H1 (cell line): ENCODE measurements around the gene KPNA4. TPM values are rescaled to one million over a fixed set of nuclear protein-coding genes. Genes with fewer than 3 reads are reported as not detected.

Source experiments
- CTCF ChIA-PET: fragments of 300-600 bp; sonication (Branson Sonifier 250); formaldehyde crosslinking; loops from one replicate; lab custom pipeline; 2021; ENCODE audit not compliant: partially characterized antibody; lab: Charles Lee
- POLR2A ChIA-PET: fragments of 300-600 bp; sonication (Branson Sonifier 250); formaldehyde crosslinking; loops from one replicate; lab custom pipeline; 2021; ENCODE audit warnings: inconsistent platforms; ENCODE audit not compliant: partially characterized antibody; lab: Charles Lee
- DNase-seq, 2 experiments: peaks; one replicate each; pipeline versions ENCODE4 v3.0.0 to v3.0.0-alpha.2; 2010 to 2022; ENCODE audit warnings: low spot score in 2 of 2, low read depth in 1 of 2, mixed read lengths in 1 of 2
- FAIRE-seq: peaks from 2 replicates; lab custom pipeline; 2011; peaks lifted over from hg19 to GRCh38; lab: Jason Lieb, UNC
- H2AFZ ChIP-seq: 2 replicates; pipeline ENCODE4 v1.8.1; 2012; ENCODE audit warnings: low read length, inconsistent platforms
- H2AK5ac ChIP-seq: 2 replicates; pipeline ENCODE4 v1.6.1; 2013; ENCODE audit warnings: low read depth, low read length
- H2BK120ac ChIP-seq: replicated peaks from 2 replicates; pipeline ENCODE3; 2013; ENCODE audit warnings: low read depth, low read length, inconsistent platforms
- H2BK12ac ChIP-seq: 2 replicates; pipeline ENCODE4 v1.6.1; 2013; ENCODE audit warnings: low read depth, low read length
- H2BK15ac ChIP-seq: 2 replicates; pipeline ENCODE4 v1.6.1; 2013; ENCODE audit warnings: low read length
- H2BK20ac ChIP-seq: 2 replicates; pipeline ENCODE4 v1.6.1; 2013; ENCODE audit warnings: low read length
- H2BK5ac ChIP-seq: 2 replicates; pipeline ENCODE4 v1.6.1; 2013; ENCODE audit warnings: low read depth, low read length
- H3K14ac ChIP-seq: 2 replicates; pipeline ENCODE4 v1.6.1; 2013; ENCODE audit warnings: inconsistent platforms; ENCODE audit not compliant: insufficient read length
- H3K18ac ChIP-seq: 2 replicates; pipeline ENCODE4 v1.6.1; 2013; ENCODE audit warnings: low read length; ENCODE audit errors: extremely low read depth
- H3K23ac ChIP-seq: 2 replicates; pipeline ENCODE4 v1.6.1; 2013; ENCODE audit warnings: inconsistent platforms; ENCODE audit not compliant: insufficient read length
- H3K23me2 ChIP-seq: 2 replicates; pipeline ENCODE4 v1.6.1; 2013; ENCODE audit warnings: low read depth, low read length
- H3K27ac ChIP-seq: 2 replicates; pipeline ENCODE4 v1.6.1; 2011; ENCODE audit warnings: low read depth, low read length, inconsistent platforms
- H3K27me3 ChIP-seq, 4 experiments: replicated peaks in 1 of 4; 1 replicate in 1 of 4; 2 replicates in 3 of 4; pipeline versions ENCODE4 v1.6.1 to v1.8.1; 2011 to 2013; ENCODE audit warnings: low read length in 3 of 4, mild to moderate bottlenecking in 3 of 4, inconsistent platforms in 2 of 4, mixed read lengths in 2 of 4, moderate library complexity in 1 of 4; ENCODE audit not compliant: control insufficient read depth in 3 of 4, insufficient read depth in 3 of 4; ENCODE audit errors: extremely low read depth in 1 of 4
- H3K36me3 ChIP-seq, 4 experiments: 2 replicates each; pipeline versions ENCODE4 v1.6.1 to v1.8.1; 2011 to 2013; ENCODE audit warnings: mild to moderate bottlenecking in 4 of 4, low read length in 3 of 4, moderate library complexity in 2 of 4, control low read depth in 1 of 4, inconsistent platforms in 1 of 4; ENCODE audit not compliant: insufficient read depth in 4 of 4, control insufficient read depth in 2 of 4
- H3K4ac ChIP-seq: replicated peaks from 2 replicates; pipeline ENCODE3; 2013; ENCODE audit warnings: low read length, low read depth, mixed read lengths, inconsistent platforms; ENCODE audit not compliant: insufficient read length
- H3K4me1 ChIP-seq, 4 experiments: replicated peaks in 1 of 4; 1 replicate in 1 of 4; 2 replicates in 3 of 4; pipeline versions ENCODE4 v1.6.1 to v1.8.1; 2011 to 2013; ENCODE audit warnings: low read length in 3 of 4, inconsistent platforms in 2 of 4, mixed read lengths in 1 of 4; ENCODE audit not compliant: insufficient read depth in 4 of 4, control insufficient read depth in 3 of 4
- H3K4me2 ChIP-seq, 2 experiments: 2 replicates each; pipeline versions ENCODE4 v1.6.1 to v1.8.1; 2011 to 2013; ENCODE audit warnings: low read depth in 2 of 2, low read length in 2 of 2, control low read depth in 1 of 2, inconsistent platforms in 1 of 2, mild to moderate bottlenecking in 1 of 2; ENCODE audit not compliant: insufficient read depth in 1 of 2
- H3K4me3 ChIP-seq, 4 experiments: fragments of 200-600, 300-600 bp in 1 of 4; sonication (generic), shearing (Covaris generic), sonication (Bioruptor Twin) in 1 of 4; 2 replicates each; pipeline versions ENCODE4 v1.5.1 to v1.8.1; 2011 to 2016; ENCODE audit warnings: low read length in 4 of 4, low read depth in 3 of 4, control low read depth in 2 of 4, inconsistent platforms in 2 of 4, mild to moderate bottlenecking in 2 of 4, mixed read lengths in 1 of 4, moderate library complexity in 1 of 4; ENCODE audit not compliant: insufficient read depth in 2 of 4; ENCODE audit errors: extremely low read depth in 1 of 4
- H3K56ac ChIP-seq: replicated peaks from 2 replicates; pipeline ENCODE3; 2013; ENCODE audit warnings: low read depth, mild to moderate bottlenecking, mixed read lengths, low read length, inconsistent platforms; ENCODE audit not compliant: insufficient read length
- H3K79me1 ChIP-seq: 2 replicates; pipeline ENCODE4 v1.6.1; 2013; ENCODE audit warnings: low read depth, low read length, control low read depth
- H3K79me2 ChIP-seq, 2 experiments: 2 replicates each; pipeline versions ENCODE4 v1.6.1 to v1.8.1; 2012 to 2013; ENCODE audit warnings: low read length in 2 of 2, mild to moderate bottlenecking in 2 of 2, inconsistent platforms in 1 of 2; ENCODE audit not compliant: insufficient read depth in 2 of 2, control insufficient read depth in 1 of 2
- H3K9ac ChIP-seq, 4 experiments: replicated peaks in 1 of 4; 1 replicate in 1 of 4; 2 replicates in 3 of 4; pipeline versions ENCODE4 v1.6.1 to v1.8.1; 2011 to 2013; ENCODE audit warnings: low read depth in 3 of 4, low read length in 3 of 4, control low read depth in 2 of 4, mild to moderate bottlenecking in 2 of 4, moderate library complexity in 2 of 4, inconsistent platforms in 1 of 4; ENCODE audit errors: extremely low read depth in 1 of 4
- H3K9me3 ChIP-seq, 2 experiments: 2 replicates each; pipeline versions ENCODE4 v1.6.1 to v1.8.1; 2012 to 2013; ENCODE audit warnings: mild to moderate bottlenecking in 2 of 2, moderate library complexity in 2 of 2, control low read depth in 1 of 2, inconsistent platforms in 1 of 2, low read depth in 1 of 2, low read length in 1 of 2, mixed read lengths in 1 of 2; ENCODE audit not compliant: insufficient read depth in 2 of 2
- H4K20me1 ChIP-seq, 2 experiments: replicated peaks in 1 of 2; 2 replicates each; pipeline versions ENCODE3 to v1.8.1; 2011 to 2013; ENCODE audit warnings: inconsistent platforms in 2 of 2, low read length in 2 of 2, mild to moderate bottlenecking in 1 of 2; ENCODE audit not compliant: insufficient read depth in 2 of 2, control insufficient read depth in 1 of 2
- H4K5ac ChIP-seq: 2 replicates; pipeline ENCODE4 v1.6.1; 2013; ENCODE audit warnings: low read length, low read depth, mixed read lengths, inconsistent platforms; ENCODE audit not compliant: insufficient read length
- H4K8ac ChIP-seq: 2 replicates; pipeline ENCODE4 v1.8.0; 2013; ENCODE audit warnings: mild to moderate bottlenecking, moderate library complexity, low read length, inconsistent platforms; ENCODE audit not compliant: insufficient read depth; ENCODE audit errors: extremely low read depth
- H4K91ac ChIP-seq: replicated peaks from 2 replicates; pipeline ENCODE3; 2013; ENCODE audit warnings: low read length, mixed read lengths, inconsistent platforms; ENCODE audit not compliant: insufficient read length
- RXRA ChIP-seq: IDR thresholded peaks from 2 replicates; pipeline ENCODE4 v1.6.1; 2011; ENCODE audit warnings: low read depth, mild to moderate bottlenecking, low read length, moderate library complexity; ENCODE audit not compliant: insufficient read depth
- WGBS, 2 experiments: shearing (Covaris generic) in 1 of 2; methylation state at CpG; one replicate each; pipeline versions ENCODE4 v1.1.6 to v1.1.7; 2013 to 2015; ENCODE audit warnings: low lambda C conversion rate in 2 of 2, mixed read lengths in 2 of 2, inconsistent platforms in 1 of 2, low coverage in 1 of 2, missing lambda C conversion rate in 1 of 2; ENCODE audit not compliant: insufficient replicate concordance in 2 of 2, insufficient coverage in 1 of 2, insufficient read length in 1 of 2; ENCODE audit errors: extremely low coverage in 1 of 2, missing lambda C conversion rate in 1 of 2; 5-methylcytosine and 5-hydroxymethylcytosine counted together
- polyA plus RNA-seq, 7 experiments: library from polyadenylated mRNA; depleted of rRNA in 3 of 7; stranded (reverse) in 5 of 7; unstranded in 2 of 7; fragments of >200 nt in 5 of 7; fragments of 200-250 nt in 2 of 7; gene quantifications; 1 replicate in 5 of 7; 2 replicates in 1 of 7; 4 replicates in 1 of 7; pipeline versions ENCODE4 v1.2.1 to v1.2.3, GENCODE V29; 2011 to 2013; ENCODE audit warnings: missing spikeins in 2 of 7, mixed read lengths in 2 of 7
- total RNA-seq: library from RNA; stranded (reverse); fragmentation: NEBNext Ultra II Directional; extraction: Animal tissue kit (Norgen Biotek cat#: 25700); gene quantifications from 2 replicates; pipeline ENCODE4 v1.2.1, GENCODE V29; 2021

The KPNA4 gene
- total and polyA plus RNA-seq, 2 of the 8 experiments (the other 6 are each of a cell fraction or from before 2014, with no cell fraction given) = 13.2 to 81.9 TPM

DNA sequence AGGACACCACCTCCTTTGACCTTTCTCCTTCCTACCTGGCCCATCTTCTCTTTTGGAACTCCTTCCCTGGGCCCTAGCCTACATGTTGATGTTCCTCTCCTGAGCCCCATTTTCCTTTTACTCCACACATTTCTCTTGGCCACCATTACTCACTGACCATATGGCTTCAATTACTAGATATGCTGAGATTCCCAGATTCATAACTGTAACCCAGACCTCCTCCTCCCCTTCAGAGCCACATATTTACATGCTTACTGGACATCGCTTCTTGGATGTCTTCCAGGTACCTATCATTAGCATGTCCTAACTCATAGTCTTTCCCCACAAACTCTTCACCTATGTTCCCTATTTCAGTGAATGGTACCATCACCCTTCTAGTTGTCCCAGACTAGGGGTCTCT is 91.4 kb downstream of the KPNA4 start:
- WGBS, 2 experiments = 90% methylated on average over 1 of the region's 1 CpG; no CpG with 5 or more reads in 1 of the 2 experiments
- Histone ChIP-seq H2BK120ac (no peak overlapping the region), H3K9ac (no peak overlapping the region), H3K56ac (no peak overlapping the region), H2BK5ac (no peak overlapping the region), H3K23ac (no peak overlapping the region), H3K79me2 (no peaks in the 10 kb centered on the region), H4K91ac (no peak overlapping the region), H3K4me1 (no peaks in the 10 kb centered on the region), H2BK12ac (no peak overlapping the region), H3K27ac (no peak overlapping the region), H2BK20ac (no peak overlapping the region), H4K5ac (no peak overlapping the region), H2AFZ (no peak overlapping the region), H3K23me2 (no peaks in the 10 kb centered on the region), H3K79me1 (no peaks in the 10 kb centered on the region), H3K36me3 (no peaks in the 10 kb centered on the region; a peak in 1 of 8 replicates), H3K4me2 (no peak overlapping the region), H3K4ac (no peak overlapping the region), H4K8ac (no peak overlapping the region), H3K4me3 (no peak overlapping the region), H3K14ac (no peak overlapping the region), H4K20me1 (no peaks in the 10 kb centered on the region), H3K9me3 (peaks cover 17 to 21% of the 10 kb centered on the region in 2 experiments), H2BK15ac (no peak overlapping the region), H2AK5ac (no peak overlapping the region), H3K27me3 (no peaks in the 10 kb centered on the region), H3K18ac (no peak overlapping the region)
- ChIA-PET POLR2A (interaction anchor here (0.9 to 1.1 kb wide), 2 partner anchors 19 to 24 kb away, joined by 3 to 5 read pairs; partner anchors contain the start of gene TRIM59), CTCF (interaction anchor here (1.2 to 2.5 kb wide), 2 partner anchors 9 to 15 kb away, joined by 4 to 6 read pairs; no protein-coding TSS in a partner anchor)
- DNase-seq (no peak), FAIRE-seq (no peak)
- no peak for TF ChIP-seq RXRA
